PC-9 (cell line): ENCODE data around the gene EPB41L4A. TPM values are rescaled to one million over a fixed set of nuclear protein-coding genes. Genes with fewer than 3 reads are reported as not detected.
"Not testable (repeated sequence)": the region's sequence is repeated elsewhere in the genome, so short reads cannot be mapped to it uniquely, and the experiment has no call there.

Source experiments
- BruUV-seq: library from RNA; stranded (reverse); fragments of 400-500 nt; replicated peaks from 2 replicates; lab custom pipeline; 2021; lab: Mats Ljungman, UMichigan
- CTCF ChIA-PET: fragments of 300-600 bp; sonication (Branson Sonifier 250); formaldehyde crosslinking; loops from one replicate; lab custom pipeline; 2022; ENCODE audit warnings: antibody characterized with exemption; lab: Charles Lee
- POLR2A ChIA-PET: fragments of 300-600 bp; sonication (Branson Sonifier 250); formaldehyde crosslinking; loops from one replicate; lab custom pipeline; 2022; ENCODE audit warnings: antibody characterized with exemption; ENCODE audit not compliant: unreplicated experiment; lab: Charles Lee
- DNase-seq, 2 experiments: peaks; one replicate each; pipeline versions ENCODE4 v3.0.0 to v3.0.0-alpha.2; 2015 to 2022; ENCODE audit warnings: mixed read lengths in 1 of 2
- H2AFZ ChIP-seq: fragments of 200-600 bp; sonication (generic); 2 replicates; pipeline ENCODE4 v1.8.1; 2017; ENCODE audit warnings: antibody characterized with exemption
- H3F3A ChIP-seq: fragments of 200-600 bp; sonication (generic); 2 replicates; pipeline ENCODE4 v1.8.1; 2017; ENCODE audit warnings: antibody characterized with exemption, mild to moderate bottlenecking, low read depth; ENCODE audit not compliant: insufficient read depth
- H3K27ac ChIP-seq: fragments of 200-600 bp; sonication (generic); 2 replicates; pipeline ENCODE4 v1.6.1; 2016; ENCODE audit warnings: mixed run types
- H3K27me3 ChIP-seq: fragments of 200-600 bp; sonication (generic); 2 replicates; pipeline ENCODE4 v1.6.1; 2016; ENCODE audit warnings: low read depth, mixed run types; ENCODE audit not compliant: insufficient read depth
- H3K36me3 ChIP-seq: fragments of 200-600 bp; sonication (generic); 2 replicates; pipeline ENCODE4 v1.6.1; 2016; ENCODE audit warnings: low read depth, mixed run types
- H3K4me1 ChIP-seq: fragments of 200-600 bp; sonication (generic); replicated peaks from 2 replicates; pipeline ENCODE4 v1.6.1; 2016; ENCODE audit warnings: mixed run types; ENCODE audit not compliant: insufficient read depth
- H3K4me2 ChIP-seq: fragments of 200-600 bp; sonication (generic); 2 replicates; pipeline ENCODE4 v1.6.1; 2017; ENCODE audit warnings: mixed run types
- H3K4me3 ChIP-seq: fragments of 200-600 bp; sonication (generic); 2 replicates; pipeline ENCODE4 v1.6.1; 2016; ENCODE audit warnings: mixed run types
- H3K79me2 ChIP-seq: fragments of 200-600 bp; sonication (generic); 2 replicates; pipeline ENCODE4 v1.6.1; 2017; ENCODE audit warnings: low read depth, mixed run types
- H3K9me2 ChIP-seq: fragments of 200-600 bp; sonication (generic); 2 replicates; pipeline ENCODE4 v1.8.1; 2017; ENCODE audit warnings: mild to moderate bottlenecking; ENCODE audit not compliant: insufficient read depth
- H3K9me3 ChIP-seq: fragments of 200-600 bp; sonication (generic); 2 replicates; pipeline ENCODE4 v1.8.1; 2016; ENCODE audit warnings: low read depth; ENCODE audit not compliant: insufficient read depth
- H4K20me1 ChIP-seq: fragments of 200-600 bp; sonication (generic); 2 replicates; pipeline ENCODE4 v1.8.1; 2017; ENCODE audit not compliant: insufficient read depth
- CTCF ChIP-seq: fragments of 200-600 bp; sonication (generic); conservative IDR thresholded peaks from 2 replicates; pipeline ENCODE4 v1.6.1; 2017; ENCODE audit warnings: mixed run types, antibody characterized with exemption, mild to moderate bottlenecking, moderate library complexity
- EZH2 ChIP-seq: fragments of 200-600 bp; sonication (generic); IDR thresholded peaks from 2 replicates; pipeline ENCODE4 v1.8.0; 2017; ENCODE audit warnings: antibody characterized with exemption, low read depth
- intact Hi-C: fragments of 100-400 bp; cut with micrococcal nuclease; formaldehyde crosslinking; loops from one replicate; pipeline ENCODE4 v1.10.0; 2022; ENCODE audit not compliant: unreplicated experiment
- total RNA-seq: library from RNA; stranded (reverse); gene quantifications from 2 replicates; pipeline ENCODE4 v1.2.3, GENCODE V29; 2021

The EPB41L4A gene
- total RNA-seq, 1 experiment from 2014 or later: 9.4 TPM

- no peak for DNase-seq
- Histone ChIP-seq H3K27ac (no peak overlapping the region), H3K4me1 (no peaks in the 10 kb centered on the region), H3K9me2 (no peaks in the 10 kb centered on the region), H3K36me3 (no peaks in the 10 kb centered on the region), H3K9me3 (no peaks in the 10 kb centered on the region), H3K79me2 (no peaks in the 10 kb centered on the region), H3K4me3 (no peak overlapping the region), H2AFZ (no peak overlapping the region), H3K27me3 (no peaks in the 10 kb centered on the region), H3F3A (no peaks in the 10 kb centered on the region), H4K20me1 (no peaks in the 10 kb centered on the region), H3K4me2 (no peak overlapping the region)
- TF ChIP-seq EZH2: no peak
- TF ChIP-seq CTCF: no peak
- no TSS peak for BruUV-seq
- CTCF ChIA-PET: no interaction called here
- POLR2A ChIA-PET: no interaction called here
- intact Hi-C loops: no loop called here
Measured at GRCh38 chr5:112445626-112446350, 26.7 kb upstream of the EPB41L4A start.

DNA sequence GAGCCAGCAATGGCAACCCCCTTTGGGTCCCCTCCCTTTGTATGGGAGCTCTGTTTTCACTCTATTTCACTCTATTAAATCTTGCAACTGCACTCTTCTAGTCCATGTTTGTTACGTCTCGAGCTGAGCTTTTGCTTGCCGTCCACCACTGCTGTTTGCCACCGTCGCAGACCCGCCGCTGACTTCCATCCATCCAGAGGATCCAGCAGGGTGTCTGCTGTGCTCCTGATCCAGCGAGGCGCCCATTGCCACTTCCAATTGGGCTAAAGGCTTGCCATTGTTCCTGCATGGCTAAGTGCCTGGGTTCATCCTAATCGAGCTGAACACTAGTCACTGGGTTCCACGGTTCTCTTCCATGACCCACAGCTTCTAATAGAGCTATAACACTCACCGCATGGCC, 24.9 kb upstream of the EPB41L4A start:
- H3K27ac ChIP-seq, H3K27me3 ChIP-seq, CTCF ChIA-PET, H4K20me1 ChIP-seq, POLR2A ChIA-PET, H3K9me2 ChIP-seq, H3K79me2 ChIP-seq, BruUV-seq, DNase-seq, H3K4me1 ChIP-seq, H2AFZ ChIP-seq, H3K4me3 ChIP-seq, H3K4me2 ChIP-seq, H3K36me3 ChIP-seq, H3K9me3 ChIP-seq, intact Hi-C loops, H3F3A ChIP-seq: not testable (repeated sequence)

GRCh38 chr5:112440031-112440430, 21.0 kb upstream of the EPB41L4A start:
- Histone ChIP-seq H3F3A (no peaks in the 10 kb centered on the region), H3K4me1 (no peaks in the 10 kb centered on the region), H3K9me2 (no peaks in the 10 kb centered on the region), H3K4me2 (no peak overlapping the region), H3K79me2 (no peaks in the 10 kb centered on the region), H3K4me3 (no peak overlapping the region), H3K36me3 (no peaks in the 10 kb centered on the region), H2AFZ (no peak overlapping the region), H3K27ac (no peak overlapping the region), H4K20me1 (no peaks in the 10 kb centered on the region), H3K9me3 (no peaks in the 10 kb centered on the region), H3K27me3 (no peaks in the 10 kb centered on the region)
- no peak for DNase-seq
- intact Hi-C loops: no loop called here
- no TSS peak for BruUV-seq
- TF ChIP-seq CTCF (no peak), EZH2 (no peak)
- ChIA-PET POLR2A (interaction anchor here (0.6 kb wide), 1 partner anchor 1012 kb away, joined by 3 read pairs; no protein-coding TSS in a partner anchor), CTCF (no interaction called here)

GRCh38 chr5:112436144-112436543, 17.1 kb upstream of the EPB41L4A start:
- Histone ChIP-seq H4K20me1 (no peaks in the 10 kb centered on the region), H3K4me2 (no peak overlapping the region), H3K4me3 (no peak overlapping the region), H3K79me2 (no peaks in the 10 kb centered on the region), H3F3A (no peaks in the 10 kb centered on the region), H2AFZ (no peak overlapping the region), H3K9me2 (no peaks in the 10 kb centered on the region), H3K9me3 (no peaks in the 10 kb centered on the region), H3K4me1 (no peaks in the 10 kb centered on the region), H3K27ac (no peak overlapping the region), H3K36me3 (no peaks in the 10 kb centered on the region), H3K27me3 (no peaks in the 10 kb centered on the region)
- no TSS peak for BruUV-seq
- CTCF ChIA-PET: no interaction called here
- TF ChIP-seq CTCF: no peak
- no peak for TF ChIP-seq EZH2
- intact Hi-C loops: no loop called here
- DNase-seq: no peak
- POLR2A ChIA-PET: no interaction called here
